Smooth muscle cell (in vitro differentiated cells): ENCODE data around the gene DPEP1. TPM values are rescaled to one million over a fixed set of nuclear protein-coding genes. Genes with fewer than 3 reads are reported as not detected.
"Not testable (repeated sequence)": the region's sequence is repeated elsewhere in the genome, so short reads cannot be mapped to it uniquely, and the experiment has no call there.

Experiments
- DNase-seq: peaks from one replicate; lab custom pipeline; 2025; ENCODE audit not compliant: unreplicated experiment; lab: John Stamatoyannopoulos, UW
- H2AFZ ChIP-seq: fragments of 200-600 bp; sonication (generic); 2 replicates; pipeline ENCODE4 v1.6.0; 2016; ENCODE audit warnings: antibody characterized with exemption, low read depth, mild to moderate bottlenecking
- H3F3A ChIP-seq: fragments of 200-600 bp; sonication (generic); 2 replicates; pipeline ENCODE4 v1.6.0; 2017; ENCODE audit warnings: antibody characterized with exemption, low read depth
- H3K27ac ChIP-seq: fragments of 200-600 bp; sonication (generic); 2 replicates; pipeline ENCODE4 v1.5.1; 2016; ENCODE audit warnings: low read depth, mild to moderate bottlenecking
- H3K27me3 ChIP-seq: fragments of 200-600 bp; sonication (generic); 2 replicates; pipeline ENCODE4 v1.6.1; 2016; ENCODE audit warnings: low read depth, mild to moderate bottlenecking
- H3K36me3 ChIP-seq: fragments of 200-600 bp; sonication (generic); 2 replicates; pipeline ENCODE4 v1.5.1; 2016; ENCODE audit warnings: low read depth
- H3K4me1 ChIP-seq: fragments of 200-600 bp; sonication (generic); 2 replicates; pipeline ENCODE4 v1.5.1; 2016; ENCODE audit warnings: low read depth
- H3K4me2 ChIP-seq: fragments of 200-600 bp; sonication (generic); 2 replicates; pipeline ENCODE4 v1.6.0; 2016; ENCODE audit warnings: mild to moderate bottlenecking
- H3K4me3 ChIP-seq: fragments of 200-600 bp; sonication (generic); 2 replicates; pipeline ENCODE4 v1.5.1; 2016; ENCODE audit warnings: mild to moderate bottlenecking
- H3K79me2 ChIP-seq: fragments of 200-600 bp; sonication (generic); 2 replicates; pipeline ENCODE4 v1.6.0; 2016; ENCODE audit warnings: low read depth, mild to moderate bottlenecking
- H3K9ac ChIP-seq: fragments of 200-600 bp; sonication (generic); 2 replicates; pipeline ENCODE4 v1.6.0; 2016; ENCODE audit warnings: low read depth
- H3K9me3 ChIP-seq: fragments of 200-600 bp; sonication (generic); replicated peaks from 2 replicates; pipeline ENCODE4 v1.5.1; 2016; ENCODE audit warnings: low read depth
- H4K20me1 ChIP-seq: fragments of 200-600 bp; sonication (generic); 2 replicates; pipeline ENCODE4 v1.6.0; 2016; ENCODE audit warnings: low read depth
- WGBS: methylation state at CpG from one replicate; pipeline ENCODE4 v1.1.7; 2016; ENCODE audit warnings: low lambda C conversion rate; 5-methylcytosine and 5-hydroxymethylcytosine counted together
- polyA plus RNA-seq: library from polyadenylated mRNA; unstranded; fragments of >200 nt; fragmentation: Nextera tagmentation; extraction: Ambion mirVana; gene quantifications from 2 replicates; pipeline ENCODE4 v1.2.1, GENCODE V29; 2016
- total RNA-seq: library from RNA; depleted of rRNA; stranded (reverse); fragments of >200 nt; gene quantifications from 2 replicates; pipeline ENCODE4 v1.2.3, GENCODE V29; 2014
- TF ChIP-seq, protein P1 (sequence below): fragments of 200-600 bp; sonication (generic); IDR thresholded peaks from 2 replicates; pipeline ENCODE4 v1.5.1; 2017; ENCODE audit warnings: borderline replicate concordance, mild to moderate bottlenecking, antibody characterized with exemption; ENCODE audit not compliant: insufficient read depth, poor library complexity, severe bottlenecking

DPEP1 gene
- total and polyA plus RNA-seq, 2 experiments from 2014 or later, result not detected

DNA sequence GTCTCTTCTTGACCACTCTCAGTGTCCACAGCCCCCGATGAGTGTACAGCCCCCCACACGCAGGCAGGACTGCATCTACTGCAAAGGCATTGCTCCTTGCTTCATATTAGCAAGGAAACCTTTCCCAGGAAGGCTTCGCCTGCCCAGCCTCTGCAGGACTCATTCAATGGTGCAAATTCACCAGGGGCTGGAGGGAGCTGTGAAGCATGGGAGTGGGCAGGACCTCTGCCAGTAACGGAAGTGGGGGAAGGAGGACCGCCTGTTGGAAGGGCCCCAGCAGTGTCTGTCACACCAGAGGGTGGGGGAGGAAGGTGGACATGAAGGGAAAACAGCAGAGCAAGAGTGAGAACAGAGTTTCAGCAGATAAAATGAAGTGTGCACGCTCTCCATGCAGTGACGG lies 46.7 kb downstream of the DPEP1 start:
- Histone ChIP-seq H2AFZ (no peak overlapping the region), H3K27ac (no peak overlapping the region), H3K36me3 (no peaks in the 10 kb centered on the region), H3K4me3 (no peak overlapping the region), H3K4me1 (peaks cover 12% of the 10 kb centered on the region), H3K9ac (no peak overlapping the region), H3K27me3 (no peaks in the 10 kb centered on the region), H4K20me1 (peaks cover 9% of the 10 kb centered on the region), H3K79me2 (peaks cover 41% of the 10 kb centered on the region), H3K9me3 (no peaks in the 10 kb centered on the region), H3K4me2 (no peak overlapping the region), H3F3A (no peaks in the 10 kb centered on the region)
- WGBS, result 95% methylated on average over 7 of the region's 7 CpGs
- TF ChIP-seq, protein P1, sequence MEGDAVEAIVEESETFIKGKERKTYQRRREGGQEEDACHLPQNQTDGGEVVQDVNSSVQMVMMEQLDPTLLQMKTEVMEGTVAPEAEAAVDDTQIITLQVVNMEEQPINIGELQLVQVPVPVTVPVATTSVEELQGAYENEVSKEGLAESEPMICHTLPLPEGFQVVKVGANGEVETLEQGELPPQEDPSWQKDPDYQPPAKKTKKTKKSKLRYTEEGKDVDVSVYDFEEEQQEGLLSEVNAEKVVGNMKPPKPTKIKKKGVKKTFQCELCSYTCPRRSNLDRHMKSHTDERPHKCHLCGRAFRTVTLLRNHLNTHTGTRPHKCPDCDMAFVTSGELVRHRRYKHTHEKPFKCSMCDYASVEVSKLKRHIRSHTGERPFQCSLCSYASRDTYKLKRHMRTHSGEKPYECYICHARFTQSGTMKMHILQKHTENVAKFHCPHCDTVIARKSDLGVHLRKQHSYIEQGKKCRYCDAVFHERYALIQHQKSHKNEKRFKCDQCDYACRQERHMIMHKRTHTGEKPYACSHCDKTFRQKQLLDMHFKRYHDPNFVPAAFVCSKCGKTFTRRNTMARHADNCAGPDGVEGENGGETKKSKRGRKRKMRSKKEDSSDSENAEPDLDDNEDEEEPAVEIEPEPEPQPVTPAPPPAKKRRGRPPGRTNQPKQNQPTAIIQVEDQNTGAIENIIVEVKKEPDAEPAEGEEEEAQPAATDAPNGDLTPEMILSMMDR, result no peak
- no peak for DNase-seq

GRCh38 chr16:89661215-89661614 lies 47.8 kb downstream of the DPEP1 start:
- H3K4me3 ChIP-seq, result no peak overlapping the region
- H3K9ac ChIP-seq, result no peak overlapping the region
- no peak for DNase-seq
- 97% methylated on average over 9 of the region's 9 CpGs for WGBS
- H3K36me3 ChIP-seq, result no peaks in the 10 kb centered on the region
- no peaks in the 10 kb centered on the region for H3F3A ChIP-seq
- H3K9me3 ChIP-seq, result no peaks in the 10 kb centered on the region
- no peak overlapping the region for H3K27ac ChIP-seq
- no peak overlapping the region for H2AFZ ChIP-seq
- no peaks in the 10 kb centered on the region for H3K27me3 ChIP-seq
- peaks cover 4% of the 10 kb centered on the region for H4K20me1 ChIP-seq
- TF ChIP-seq, protein P1, result no peak
- peaks cover 30% of the 10 kb centered on the region for H3K79me2 ChIP-seq
- peaks cover 12% of the 10 kb centered on the region for H3K4me1 ChIP-seq
- no peak overlapping the region for H3K4me2 ChIP-seq

DNA sequence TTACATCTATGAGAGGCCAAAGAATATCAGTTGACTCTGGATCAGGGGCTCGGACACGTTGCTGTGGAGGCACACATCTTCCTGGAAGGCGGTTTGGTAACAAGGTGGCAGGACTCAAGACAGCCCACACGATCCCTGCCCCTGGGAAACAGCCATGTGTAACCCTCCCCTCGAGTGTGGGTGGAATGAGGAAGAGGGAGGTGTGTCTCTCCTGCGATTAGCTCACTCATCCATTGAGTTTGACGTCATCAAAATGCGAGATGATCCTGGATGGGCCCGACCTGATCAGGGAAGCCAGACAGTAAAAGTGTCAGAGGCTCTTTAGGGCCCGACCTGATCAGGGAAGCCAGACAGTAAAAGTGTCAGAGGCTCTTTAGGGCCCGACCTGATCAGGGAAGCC lies 50.8 kb downstream of the DPEP1 start:
- not testable (repeated sequence) for H3K9me3 ChIP-seq, H3F3A ChIP-seq, H3K4me2 ChIP-seq, H4K20me1 ChIP-seq, H3K9ac ChIP-seq, H3K4me3 ChIP-seq, H3K79me2 ChIP-seq, H2AFZ ChIP-seq, H3K27ac ChIP-seq, H3K27me3 ChIP-seq, H3K4me1 ChIP-seq, DNase-seq, H3K36me3 ChIP-seq
- WGBS, result 95% methylated on average over 11 of the region's 11 CpGs

DNA sequence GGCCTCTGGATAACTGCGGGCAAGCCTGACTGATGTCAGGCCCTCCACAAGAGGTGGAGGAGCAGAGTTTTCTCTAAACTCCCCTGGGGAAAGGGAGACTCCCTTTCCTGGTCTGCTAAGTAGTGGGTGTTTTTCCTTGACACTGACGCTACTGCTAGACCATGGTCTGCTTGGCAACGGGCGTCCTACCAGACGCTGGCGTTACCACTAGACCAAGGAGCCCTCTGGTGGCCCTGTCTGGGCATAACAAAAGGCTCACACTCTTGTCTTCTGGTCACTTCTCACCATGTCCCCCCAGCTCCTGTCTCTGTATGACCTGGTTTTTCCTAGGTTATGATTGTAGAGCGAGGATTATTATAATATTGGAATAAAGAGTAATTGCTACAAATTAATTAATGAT lies 53.6 kb downstream of the DPEP1 start:
- H2AFZ ChIP-seq, H3K4me3 ChIP-seq, H3F3A ChIP-seq, H3K4me2 ChIP-seq, H3K36me3 ChIP-seq, H3K4me1 ChIP-seq, H4K20me1 ChIP-seq, H3K27me3 ChIP-seq, H3K27ac ChIP-seq, H3K9ac ChIP-seq, DNase-seq, H3K9me3 ChIP-seq, H3K79me2 ChIP-seq: not testable (repeated sequence)
- TF ChIP-seq, protein P1, result peak; percentile 28
- WGBS, result 61% methylated on average over 7 of the region's 7 CpGs
